ENCODE measurements around the gene PAXIP1. TPM values are rescaled to one million over a fixed set of nuclear protein-coding genes. Genes with fewer than 3 reads are reported as not detected.

The PAXIP1 gene
- polyA plus RNA-seq, 4 donors, result 3.8 to 14.4 (median 6.2) TPM

DNA sequence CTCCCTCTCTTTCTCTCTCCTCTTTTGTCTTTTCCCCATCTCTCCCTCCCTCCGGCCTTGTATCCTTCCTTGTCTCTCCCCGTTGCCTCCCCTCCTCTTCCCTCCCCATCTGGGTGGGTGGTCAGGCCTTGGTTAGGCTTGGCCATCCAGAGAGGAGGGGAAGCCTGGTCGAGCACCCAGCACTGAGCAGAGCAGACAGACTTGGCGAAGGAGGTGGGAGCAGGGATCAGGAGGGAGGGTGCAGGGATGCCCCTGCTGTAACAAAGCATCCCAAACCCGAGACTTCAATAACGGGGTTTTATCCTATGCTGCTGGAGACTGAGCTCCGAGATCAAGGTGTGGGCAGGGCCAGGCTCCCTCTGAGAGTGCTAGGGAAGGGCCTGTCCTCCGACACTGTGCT is 97.3 kb downstream of the PAXIP1 start:
- no peak for DNase-seq
- no peaks in the 10 kb centered on the region for H3K4me1 ChIP-seq (ENCODE audit: control insufficient read depth in 3 of 3, insufficient read depth in 2 of 3, low read depth in 1 of 3, low read length in 2 of 3)
- peaks cover 0 to 6% of the 10 kb centered on the region in 2 donors for H3K9me3 ChIP-seq (ENCODE audit: control insufficient read depth in 2 of 2, insufficient read depth in 1 of 2, low read depth in 1 of 2, low read length in 1 of 2)
- WGBS, 3 donors, result 78 to 81% (median 79%) methylated on average over 8 of the region's 8 CpGs
- H3K36me3 ChIP-seq (ENCODE audit: control insufficient read depth in 3 of 3, insufficient read depth in 2 of 3, low read depth in 1 of 3, low read length in 3 of 3), result no peaks in the 10 kb centered on the region
- no peak for FAIRE-seq
- H3K27me3 ChIP-seq (ENCODE audit: control insufficient read depth in 3 of 3, insufficient read depth in 3 of 3, low read length in 3 of 3), result no peaks in the 10 kb centered on the region
- no peak overlapping the region for H3K27ac ChIP-seq (ENCODE audit: low read depth in 1 of 3, low read length in 2 of 3)
- H3K4me3 ChIP-seq (ENCODE audit: low read depth in 1 of 3, low read length in 3 of 3), result no peak overlapping the region

DNA sequence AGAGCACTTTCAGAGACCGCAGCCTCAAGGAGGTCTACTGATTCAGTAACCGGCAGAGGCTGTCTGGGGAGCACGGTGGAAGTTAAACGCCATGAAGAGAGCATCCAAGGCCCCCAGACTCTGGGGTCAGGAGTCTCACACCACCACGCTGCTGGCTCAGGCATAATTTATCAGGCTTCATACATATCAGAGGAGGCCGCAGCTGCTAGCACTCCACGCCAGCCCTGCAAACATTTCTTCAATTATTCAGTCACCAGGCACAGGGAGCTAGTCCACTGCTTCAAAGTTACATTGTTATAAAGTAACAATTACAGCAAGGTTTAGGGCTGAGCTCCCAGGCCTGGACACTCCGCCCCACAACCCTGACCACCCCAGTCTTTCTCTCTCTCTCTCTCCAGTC is 97.8 kb downstream of the PAXIP1 start:
- 76 to 86% (median 85%) methylated on average over 8 of the region's 8 CpGs for WGBS, 3 donors
- peaks cover 0 to 2% of the 10 kb centered on the region in 2 donors for H3K9me3 ChIP-seq (ENCODE audit: control insufficient read depth in 2 of 2, insufficient read depth in 1 of 2, low read depth in 1 of 2, low read length in 1 of 2)
- H3K27ac ChIP-seq (ENCODE audit: low read depth in 1 of 3, low read length in 2 of 3), result no peak overlapping the region
- no peak overlapping the region for H3K4me3 ChIP-seq (ENCODE audit: low read depth in 1 of 3, low read length in 3 of 3)
- DNase-seq, result no peak
- no peaks in the 10 kb centered on the region for H3K4me1 ChIP-seq (ENCODE audit: control insufficient read depth in 3 of 3, insufficient read depth in 2 of 3, low read depth in 1 of 3, low read length in 2 of 3)
- FAIRE-seq, result no peak
- H3K36me3 ChIP-seq (ENCODE audit: control insufficient read depth in 3 of 3, insufficient read depth in 2 of 3, low read depth in 1 of 3, low read length in 3 of 3), result no peaks in the 10 kb centered on the region
- no peaks in the 10 kb centered on the region for H3K27me3 ChIP-seq (ENCODE audit: control insufficient read depth in 3 of 3, insufficient read depth in 3 of 3, low read length in 3 of 3)

DNA sequence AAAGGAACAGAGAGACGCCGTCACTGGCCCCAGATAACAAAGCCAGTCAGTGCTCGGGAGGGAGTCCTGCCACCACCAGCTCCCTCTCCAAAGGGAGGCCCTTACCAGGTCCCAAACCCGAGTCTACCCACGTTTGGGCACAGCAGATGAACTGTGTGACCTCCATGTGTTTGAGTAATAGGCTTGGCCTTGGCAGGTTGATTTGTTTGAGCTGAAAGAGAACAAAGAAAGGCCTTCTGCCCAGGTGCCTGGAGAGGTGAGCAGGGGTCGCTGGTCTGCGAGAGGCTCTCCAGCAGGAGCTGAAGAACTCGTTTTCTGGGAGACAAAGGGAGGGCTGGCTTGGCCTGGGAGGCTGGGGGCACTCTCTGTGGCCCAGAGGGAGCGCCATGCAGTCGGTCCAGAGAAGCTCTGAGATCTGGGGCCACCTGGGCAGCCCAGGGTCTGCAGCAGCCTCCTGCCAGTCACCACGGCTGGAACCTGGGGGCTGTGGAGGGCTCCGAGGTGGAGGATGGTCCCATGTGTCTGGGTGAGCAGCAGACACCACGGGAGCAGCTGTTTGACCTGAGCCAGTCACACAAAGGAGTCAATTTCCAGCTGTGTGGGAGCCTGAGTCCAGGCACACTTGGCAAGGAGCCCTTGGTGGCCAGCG is 99.7 kb downstream of the PAXIP1 start:
- DNase-seq (no peak), FAIRE-seq (no peak)
- peaks cover 0 to 2% of the 10 kb centered on the region in 2 donors for H3K9me3 ChIP-seq (ENCODE audit: control insufficient read depth in 2 of 2, insufficient read depth in 1 of 2, low read depth in 1 of 2, low read length in 1 of 2)
- no peak overlapping the region for H3K27ac ChIP-seq (ENCODE audit: low read depth in 1 of 3, low read length in 2 of 3)
- no peak overlapping the region for H3K4me3 ChIP-seq (ENCODE audit: low read depth in 1 of 3, low read length in 3 of 3)
- WGBS, 3 donors, result 38 to 48% (median 43%) methylated on average over 14 of the region's 14 CpGs
- H3K4me1 ChIP-seq (ENCODE audit: control insufficient read depth in 3 of 3, insufficient read depth in 2 of 3, low read depth in 1 of 3, low read length in 2 of 3), result no peaks in the 10 kb centered on the region
- H3K27me3 ChIP-seq (ENCODE audit: control insufficient read depth in 3 of 3, insufficient read depth in 3 of 3, low read length in 3 of 3), result no peaks in the 10 kb centered on the region
- H3K36me3 ChIP-seq (ENCODE audit: control insufficient read depth in 3 of 3, insufficient read depth in 2 of 3, low read depth in 1 of 3, low read length in 3 of 3), result no peaks in the 10 kb centered on the region

DNA sequence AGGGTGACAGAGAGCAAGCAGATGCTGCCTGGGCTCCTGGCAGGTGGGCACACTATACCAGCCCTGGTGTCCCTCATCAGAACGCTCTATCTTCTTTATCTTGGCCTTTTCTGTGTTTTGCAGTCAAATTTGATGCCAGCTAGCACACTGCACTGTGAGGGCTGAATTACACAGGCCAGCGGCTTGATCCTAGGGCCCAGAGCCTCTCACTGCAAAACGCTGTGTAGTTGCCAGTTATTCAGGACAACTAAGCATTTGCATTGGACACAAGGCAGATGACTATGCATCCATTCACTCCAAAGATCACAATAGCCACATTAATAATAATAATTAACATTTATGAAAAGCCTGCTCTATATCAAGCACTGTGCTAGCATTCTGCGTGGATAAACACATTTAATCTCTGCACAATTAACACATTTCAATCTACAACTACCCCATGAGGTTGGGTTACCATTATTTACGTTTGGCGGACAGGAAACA is 100.3 kb downstream of the PAXIP1 start:
- no peaks in the 10 kb centered on the region for H3K27me3 ChIP-seq (ENCODE audit: control insufficient read depth in 3 of 3, insufficient read depth in 3 of 3, low read length in 3 of 3)
- H3K27ac ChIP-seq (ENCODE audit: low read depth in 1 of 3, low read length in 2 of 3), result no peak overlapping the region
- FAIRE-seq, result no peak
- peaks cover 0 to 2% of the 10 kb centered on the region in 2 donors for H3K9me3 ChIP-seq (ENCODE audit: control insufficient read depth in 2 of 2, insufficient read depth in 1 of 2, low read depth in 1 of 2, low read length in 1 of 2)
- DNase-seq, result no peak
- WGBS, 3 donors, result 67 to 80% (median 72%) methylated on average over 6 of the region's 6 CpGs
- H3K36me3 ChIP-seq (ENCODE audit: control insufficient read depth in 3 of 3, insufficient read depth in 2 of 3, low read depth in 1 of 3, low read length in 3 of 3), result no peaks in the 10 kb centered on the region
- no peak overlapping the region for H3K4me3 ChIP-seq (ENCODE audit: low read depth in 1 of 3, low read length in 3 of 3)
- H3K4me1 ChIP-seq (ENCODE audit: control insufficient read depth in 3 of 3, insufficient read depth in 2 of 3, low read depth in 1 of 3, low read length in 2 of 3), result no peaks in the 10 kb centered on the region

DNA sequence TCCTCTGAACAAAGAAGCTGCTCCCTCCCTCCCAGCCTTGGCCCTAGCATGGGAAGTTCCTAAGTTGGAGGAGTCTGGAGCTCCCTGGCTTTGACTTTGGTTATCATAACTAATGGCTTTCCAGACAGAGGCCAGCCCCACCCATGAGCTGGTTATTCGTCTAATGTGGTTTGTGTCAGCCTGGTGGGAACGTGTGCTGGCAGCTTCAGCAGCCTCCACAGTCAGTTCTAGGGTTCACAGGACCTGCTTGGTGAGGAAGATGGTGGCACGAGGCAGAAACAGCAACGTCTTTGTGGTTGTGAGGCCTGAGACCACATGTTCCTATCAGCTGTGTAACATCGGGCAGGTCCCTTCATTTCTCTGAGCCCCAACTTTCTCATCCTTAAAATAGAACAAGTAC is 103.1 kb downstream of the PAXIP1 start:
- Histone ChIP-seq H3K9me3 (ENCODE audit: control insufficient read depth in 2 of 2, insufficient read depth in 1 of 2, low read depth in 1 of 2, low read length in 1 of 2) (no peaks in the 10 kb centered on the region), H3K27ac (ENCODE audit: low read depth in 1 of 3, low read length in 2 of 3) (no peak overlapping the region), H3K36me3 (ENCODE audit: control insufficient read depth in 3 of 3, insufficient read depth in 2 of 3, low read depth in 1 of 3, low read length in 3 of 3) (no peaks in the 10 kb centered on the region), H3K4me1 (ENCODE audit: control insufficient read depth in 3 of 3, insufficient read depth in 2 of 3, low read depth in 1 of 3, low read length in 2 of 3) (no peaks in the 10 kb centered on the region), H3K27me3 (ENCODE audit: control insufficient read depth in 3 of 3, insufficient read depth in 3 of 3, low read length in 3 of 3) (no peaks in the 10 kb centered on the region), H3K4me3 (ENCODE audit: low read depth in 1 of 3, low read length in 3 of 3) (no peak overlapping the region)
- DNase-seq, result no peak
- FAIRE-seq, result no peak
- 36 to 59% (median 51%) methylated on average over 5 of the region's 5 CpGs for WGBS, 3 donors

DNA sequence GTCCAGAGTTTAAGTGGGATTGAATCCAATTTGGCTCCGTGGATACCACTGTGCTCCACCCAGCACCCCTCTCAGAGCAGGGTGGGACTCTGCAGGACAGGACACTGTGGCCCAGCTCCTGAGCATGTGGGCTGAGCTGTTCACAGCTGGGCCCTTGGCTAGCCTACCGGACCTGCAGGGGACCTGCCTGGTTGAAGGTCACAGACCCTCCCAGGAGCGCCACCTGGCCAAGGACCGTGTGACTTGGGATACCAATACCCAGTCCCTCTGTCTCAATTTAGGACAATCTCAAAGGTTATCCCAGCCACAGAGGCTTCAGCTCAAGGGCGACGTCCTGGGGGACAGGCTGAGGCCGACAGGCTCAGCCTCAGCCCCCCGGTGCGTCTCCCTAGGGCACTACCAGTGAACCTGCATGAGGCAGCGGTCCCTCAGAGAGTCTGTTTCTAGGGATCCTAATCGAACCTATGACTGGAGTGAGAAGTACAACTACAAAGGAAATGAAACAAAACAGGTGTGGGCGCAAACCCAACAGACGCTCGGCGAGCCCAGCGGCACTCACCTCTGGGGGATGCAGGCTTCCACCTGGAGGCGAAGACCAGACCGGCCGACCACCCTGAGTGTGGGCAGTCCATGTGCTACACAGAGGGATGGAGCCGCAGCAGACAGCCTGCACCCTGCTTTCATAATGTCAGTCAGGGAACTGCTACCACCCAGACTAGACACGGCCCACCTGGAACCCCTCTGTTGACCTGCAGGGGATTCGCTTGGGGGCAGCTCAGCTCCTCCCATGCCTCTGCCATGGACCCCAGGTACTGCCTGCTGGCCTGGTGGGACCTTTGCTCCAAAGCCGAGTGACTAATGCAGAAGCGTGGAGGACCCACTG is 103.7 kb downstream of the PAXIP1 start:
- no peaks in the 10 kb centered on the region for H3K36me3 ChIP-seq (ENCODE audit: control insufficient read depth in 3 of 3, insufficient read depth in 2 of 3, low read depth in 1 of 3, low read length in 3 of 3)
- no peaks in the 10 kb centered on the region for H3K9me3 ChIP-seq (ENCODE audit: control insufficient read depth in 2 of 2, insufficient read depth in 1 of 2, low read depth in 1 of 2, low read length in 1 of 2)
- FAIRE-seq (no peak), DNase-seq (no peak)
- no peaks in the 10 kb centered on the region for H3K27me3 ChIP-seq (ENCODE audit: control insufficient read depth in 3 of 3, insufficient read depth in 3 of 3, low read length in 3 of 3)
- 79 to 85% (median 83%) methylated on average over 23 to 24 of the region's 24 CpGs for WGBS, 3 donors
- no peak overlapping the region for H3K4me3 ChIP-seq (ENCODE audit: low read depth in 1 of 3, low read length in 3 of 3)
- H3K4me1 ChIP-seq (ENCODE audit: control insufficient read depth in 3 of 3, insufficient read depth in 2 of 3, low read depth in 1 of 3, low read length in 2 of 3), result no peaks in the 10 kb centered on the region
- H3K27ac ChIP-seq (ENCODE audit: low read depth in 1 of 3, low read length in 2 of 3), result no peak overlapping the region

DNA sequence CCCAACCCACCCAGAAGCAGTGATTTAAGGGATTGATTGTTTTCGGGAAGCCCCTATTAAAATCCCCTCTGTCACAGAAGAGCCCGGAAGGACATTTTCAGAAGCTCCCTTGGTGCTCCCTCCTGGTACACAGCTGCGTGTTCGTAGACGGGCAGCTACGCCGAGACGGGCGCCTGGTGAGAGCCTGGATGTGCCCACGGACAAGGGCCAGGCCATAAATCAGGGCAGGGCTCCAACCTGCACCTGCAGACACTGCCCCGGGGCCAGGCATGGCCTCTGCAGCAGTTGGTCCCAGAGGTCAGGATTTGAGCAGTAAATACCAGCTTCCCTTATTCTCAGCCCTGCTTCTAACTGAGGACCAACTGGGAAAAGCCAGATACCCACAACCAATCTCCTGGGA is 106.8 kb downstream of the PAXIP1 start:
- no peak overlapping the region for H3K27ac ChIP-seq (ENCODE audit: low read depth in 1 of 3, low read length in 2 of 3)
- no peak overlapping the region for H3K4me3 ChIP-seq (ENCODE audit: low read depth in 1 of 3, low read length in 3 of 3)
- 49 to 87% (median 78%) methylated on average over 11 of the region's 11 CpGs for WGBS, 3 donors
- H3K4me1 ChIP-seq (ENCODE audit: control insufficient read depth in 3 of 3, insufficient read depth in 2 of 3, low read depth in 1 of 3, low read length in 2 of 3), result no peaks in the 10 kb centered on the region
- no peaks in the 10 kb centered on the region for H3K36me3 ChIP-seq (ENCODE audit: control insufficient read depth in 3 of 3, insufficient read depth in 2 of 3, low read depth in 1 of 3, low read length in 3 of 3)
- peaks cover 0 to 3% (median 0%) of the 10 kb centered on the region in 3 donors for H3K27me3 ChIP-seq (ENCODE audit: control insufficient read depth in 3 of 3, insufficient read depth in 3 of 3, low read length in 3 of 3)
- FAIRE-seq, result no peak
- no peak for DNase-seq
- no peaks in the 10 kb centered on the region for H3K9me3 ChIP-seq (ENCODE audit: control insufficient read depth in 2 of 2, insufficient read depth in 1 of 2, low read depth in 1 of 2, low read length in 1 of 2)
